DND-41 (cell line): ENCODE data around the gene PPP2CA.

Source experiments
- EZH2 ChIP-seq: IDR thresholded peaks from 3 replicates; pipeline ENCODE4 v1.6.1; 2012; ENCODE audit warnings: borderline replicate concordance, low read depth, mild to moderate bottlenecking, moderate library complexity, low read length, inconsistent platforms; ENCODE audit not compliant: severe bottlenecking
- TF ChIP-seq, protein P1 (sequence below): IDR thresholded peaks from 2 replicates; pipeline ENCODE4 v1.5.1; 2012; ENCODE audit warnings: borderline replicate concordance, low read length, moderate library complexity, mild to moderate bottlenecking; ENCODE audit not compliant: poor library complexity, severe bottlenecking; ENCODE audit errors: extremely low read depth

- TF ChIP-seq, protein P1, sequence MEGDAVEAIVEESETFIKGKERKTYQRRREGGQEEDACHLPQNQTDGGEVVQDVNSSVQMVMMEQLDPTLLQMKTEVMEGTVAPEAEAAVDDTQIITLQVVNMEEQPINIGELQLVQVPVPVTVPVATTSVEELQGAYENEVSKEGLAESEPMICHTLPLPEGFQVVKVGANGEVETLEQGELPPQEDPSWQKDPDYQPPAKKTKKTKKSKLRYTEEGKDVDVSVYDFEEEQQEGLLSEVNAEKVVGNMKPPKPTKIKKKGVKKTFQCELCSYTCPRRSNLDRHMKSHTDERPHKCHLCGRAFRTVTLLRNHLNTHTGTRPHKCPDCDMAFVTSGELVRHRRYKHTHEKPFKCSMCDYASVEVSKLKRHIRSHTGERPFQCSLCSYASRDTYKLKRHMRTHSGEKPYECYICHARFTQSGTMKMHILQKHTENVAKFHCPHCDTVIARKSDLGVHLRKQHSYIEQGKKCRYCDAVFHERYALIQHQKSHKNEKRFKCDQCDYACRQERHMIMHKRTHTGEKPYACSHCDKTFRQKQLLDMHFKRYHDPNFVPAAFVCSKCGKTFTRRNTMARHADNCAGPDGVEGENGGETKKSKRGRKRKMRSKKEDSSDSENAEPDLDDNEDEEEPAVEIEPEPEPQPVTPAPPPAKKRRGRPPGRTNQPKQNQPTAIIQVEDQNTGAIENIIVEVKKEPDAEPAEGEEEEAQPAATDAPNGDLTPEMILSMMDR, result no peak
- TF ChIP-seq EZH2, result no peak
Measured at GRCh38 chr5:134236318-134236717, 10.4 kb upstream of the PPP2CA start.
